ENCODE measurements around the gene SIGLEC7.

DNA sequence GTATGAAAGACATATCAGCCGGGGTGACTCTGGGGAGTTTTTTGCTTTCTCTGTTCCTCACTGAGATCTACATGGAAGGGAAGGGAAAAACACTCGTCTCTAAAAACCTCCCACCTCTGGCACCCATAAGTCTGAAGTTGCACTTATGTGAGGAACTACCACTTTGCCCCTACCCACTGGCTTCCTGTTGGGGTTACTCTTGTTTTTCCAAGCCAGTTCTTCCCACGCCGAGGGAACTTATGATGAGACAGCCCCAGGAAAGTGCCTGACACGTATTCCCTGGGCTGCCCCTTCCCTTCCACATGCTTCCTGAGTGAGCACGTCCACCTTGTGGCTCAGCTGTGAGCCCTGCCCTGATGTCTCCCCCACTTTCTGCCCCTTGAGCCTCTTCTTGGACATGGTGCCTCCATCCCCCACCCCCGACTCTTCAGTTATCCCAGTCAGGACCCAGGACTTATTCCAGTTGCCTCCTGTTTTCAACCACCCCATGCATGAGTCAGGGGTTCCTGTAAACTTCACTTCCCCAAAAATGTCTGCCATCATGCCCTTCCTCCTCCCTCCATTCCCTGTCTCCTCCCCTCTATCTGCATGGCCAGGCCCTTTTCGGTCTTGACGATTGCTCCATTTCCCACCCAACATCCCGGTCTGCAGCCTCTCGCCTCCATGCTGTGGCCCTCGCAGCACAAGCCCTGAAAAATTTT lies 5.1 kb upstream of the SIGLEC7 start:
- TF ChIP-seq, protein P1, sequence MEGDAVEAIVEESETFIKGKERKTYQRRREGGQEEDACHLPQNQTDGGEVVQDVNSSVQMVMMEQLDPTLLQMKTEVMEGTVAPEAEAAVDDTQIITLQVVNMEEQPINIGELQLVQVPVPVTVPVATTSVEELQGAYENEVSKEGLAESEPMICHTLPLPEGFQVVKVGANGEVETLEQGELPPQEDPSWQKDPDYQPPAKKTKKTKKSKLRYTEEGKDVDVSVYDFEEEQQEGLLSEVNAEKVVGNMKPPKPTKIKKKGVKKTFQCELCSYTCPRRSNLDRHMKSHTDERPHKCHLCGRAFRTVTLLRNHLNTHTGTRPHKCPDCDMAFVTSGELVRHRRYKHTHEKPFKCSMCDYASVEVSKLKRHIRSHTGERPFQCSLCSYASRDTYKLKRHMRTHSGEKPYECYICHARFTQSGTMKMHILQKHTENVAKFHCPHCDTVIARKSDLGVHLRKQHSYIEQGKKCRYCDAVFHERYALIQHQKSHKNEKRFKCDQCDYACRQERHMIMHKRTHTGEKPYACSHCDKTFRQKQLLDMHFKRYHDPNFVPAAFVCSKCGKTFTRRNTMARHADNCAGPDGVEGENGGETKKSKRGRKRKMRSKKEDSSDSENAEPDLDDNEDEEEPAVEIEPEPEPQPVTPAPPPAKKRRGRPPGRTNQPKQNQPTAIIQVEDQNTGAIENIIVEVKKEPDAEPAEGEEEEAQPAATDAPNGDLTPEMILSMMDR (IDR thresholded peaks at IDR 0.05): no peak
- no peak for TF ChIP-seq EZH2 (IDR thresholded peaks at IDR 0.05)
- TF ChIP-seq EZH2phosphoT487 (IDR thresholded peaks at IDR 0.05): no peak
